OCI-LY7 (cell line): ENCODE results near the gene SUSD4. TPM values are rescaled to one million over a fixed set of nuclear protein-coding genes. Genes with fewer than 3 reads are reported as not detected.
"Not testable (repeated sequence)": the region's sequence is repeated elsewhere in the genome, so short reads cannot be mapped to it uniquely, and the experiment has no call there.

Experiments
- BruUV-seq: library from RNA; stranded (reverse); fragments of 400-500 nt; replicated peaks from 2 replicates; lab custom pipeline; 2021; lab: Mats Ljungman, UMichigan
- CTCF ChIA-PET: fragments of 300-600 bp; sonication (Branson Sonifier 250); formaldehyde crosslinking; loops from one replicate; lab custom pipeline; 2022; ENCODE audit warnings: antibody characterized with exemption; ENCODE audit not compliant: unreplicated experiment; lab: Charles Lee
- POLR2A ChIA-PET: fragments of 300-600 bp; sonication (Branson Sonifier 250); formaldehyde crosslinking; loops from one replicate; lab custom pipeline; 2022; ENCODE audit warnings: antibody characterized with exemption; lab: Charles Lee
- DNase-seq: peaks from one replicate; pipeline ENCODE4 v3.0.0-alpha.2; 2015; ENCODE audit warnings: low spot score
- H2AFZ ChIP-seq: fragments of 200-600 bp; sonication (generic), shearing (Covaris generic); 2 replicates; pipeline ENCODE4 v1.6.1; 2014; ENCODE audit warnings: mild to moderate bottlenecking, antibody characterized with exemption, low read length, moderate library complexity
- H3K27ac ChIP-seq: fragments of 200-600 bp; sonication (generic); 2 replicates; pipeline ENCODE4 v1.5.1; 2014; ENCODE audit warnings: mixed run types, low read depth, mild to moderate bottlenecking, moderate library complexity, low read length, inconsistent platforms; ENCODE audit not compliant: poor library complexity, severe bottlenecking
- H3K36me3 ChIP-seq: fragments of 200-600 bp; sonication (generic); 2 replicates; pipeline ENCODE4 v1.6.1; 2014; ENCODE audit warnings: mild to moderate bottlenecking, antibody characterized with exemption, low read length, moderate library complexity, mixed read lengths; ENCODE audit not compliant: insufficient read depth
- H3K4me1 ChIP-seq: fragments of 200-600 bp; sonication (generic); 2 replicates; pipeline ENCODE4 v1.5.1; 2014; ENCODE audit warnings: mild to moderate bottlenecking, low read length; ENCODE audit not compliant: insufficient read depth, poor library complexity, severe bottlenecking
- H3K4me2 ChIP-seq: fragments of 200-600 bp; sonication (generic); 2 replicates; pipeline ENCODE4 v1.6.1; 2014; ENCODE audit warnings: mild to moderate bottlenecking, low read length
- H3K4me3 ChIP-seq: fragments of 200-600 bp; sonication (generic); 2 replicates; pipeline ENCODE4 v1.5.1; 2014; ENCODE audit warnings: mild to moderate bottlenecking, low read depth, low read length; ENCODE audit not compliant: poor library complexity, severe bottlenecking
- H3K79me2 ChIP-seq: fragments of 200-600 bp; sonication (generic); 2 replicates; pipeline ENCODE4 v1.6.1; 2016; ENCODE audit warnings: low read depth, mild to moderate bottlenecking, low read length, moderate library complexity, mixed read lengths; ENCODE audit not compliant: insufficient read depth
- H3K9me2 ChIP-seq: fragments of 200-600 bp; sonication (generic); 2 replicates; pipeline ENCODE4 v1.6.1; 2016; ENCODE audit warnings: mild to moderate bottlenecking, low read length, mixed read lengths; ENCODE audit not compliant: insufficient read depth
- H3K9me3 ChIP-seq: fragments of 200-600 bp; sonication (generic); 2 replicates; pipeline ENCODE4 v1.6.1; 2014; ENCODE audit warnings: mild to moderate bottlenecking, mixed run types, low read length, mixed read lengths
- H4K20me1 ChIP-seq: fragments of 200-600 bp; sonication (generic); 2 replicates; pipeline ENCODE4 v1.6.1; 2014; ENCODE audit warnings: mild to moderate bottlenecking, antibody characterized with exemption, low read length, moderate library complexity, mixed read lengths; ENCODE audit not compliant: insufficient read depth
- EZH2phosphoT487 ChIP-seq: fragments of 200-600 bp; sonication (generic); IDR thresholded peaks from 2 replicates; pipeline ENCODE4 v1.6.1; 2018; ENCODE audit warnings: low read depth, borderline replicate concordance, mild to moderate bottlenecking, mixed run types, antibody characterized with exemption, low read length, moderate library complexity, mixed read lengths
- intact Hi-C: fragments of 100-400 bp; cut with micrococcal nuclease; formaldehyde crosslinking; loops from one replicate; pipeline ENCODE4 v1.10.0; 2022; ENCODE audit not compliant: unreplicated experiment
- total RNA-seq, 2 experiments: library from RNA; depleted of rRNA in 1 of 2; stranded (reverse); fragments of >200 nt in 1 of 2; shearing (Covaris generic) in 1 of 2; gene quantifications; 2 replicates each; pipeline ENCODE4 v1.2.3, GENCODE V29; 2014 to 2022
- TF ChIP-seq, protein P1 (sequence below): fragments of 200-600 bp; sonication (generic); conservative IDR thresholded peaks from 2 replicates; pipeline ENCODE4 v1.5.1; 2014; ENCODE audit warnings: mild to moderate bottlenecking, antibody characterized with exemption, low read length, moderate library complexity, mixed read lengths

The SUSD4 gene
- total RNA-seq, 2 experiments from 2014 or later = 0.42 TPM; not detected in 1

DNA sequence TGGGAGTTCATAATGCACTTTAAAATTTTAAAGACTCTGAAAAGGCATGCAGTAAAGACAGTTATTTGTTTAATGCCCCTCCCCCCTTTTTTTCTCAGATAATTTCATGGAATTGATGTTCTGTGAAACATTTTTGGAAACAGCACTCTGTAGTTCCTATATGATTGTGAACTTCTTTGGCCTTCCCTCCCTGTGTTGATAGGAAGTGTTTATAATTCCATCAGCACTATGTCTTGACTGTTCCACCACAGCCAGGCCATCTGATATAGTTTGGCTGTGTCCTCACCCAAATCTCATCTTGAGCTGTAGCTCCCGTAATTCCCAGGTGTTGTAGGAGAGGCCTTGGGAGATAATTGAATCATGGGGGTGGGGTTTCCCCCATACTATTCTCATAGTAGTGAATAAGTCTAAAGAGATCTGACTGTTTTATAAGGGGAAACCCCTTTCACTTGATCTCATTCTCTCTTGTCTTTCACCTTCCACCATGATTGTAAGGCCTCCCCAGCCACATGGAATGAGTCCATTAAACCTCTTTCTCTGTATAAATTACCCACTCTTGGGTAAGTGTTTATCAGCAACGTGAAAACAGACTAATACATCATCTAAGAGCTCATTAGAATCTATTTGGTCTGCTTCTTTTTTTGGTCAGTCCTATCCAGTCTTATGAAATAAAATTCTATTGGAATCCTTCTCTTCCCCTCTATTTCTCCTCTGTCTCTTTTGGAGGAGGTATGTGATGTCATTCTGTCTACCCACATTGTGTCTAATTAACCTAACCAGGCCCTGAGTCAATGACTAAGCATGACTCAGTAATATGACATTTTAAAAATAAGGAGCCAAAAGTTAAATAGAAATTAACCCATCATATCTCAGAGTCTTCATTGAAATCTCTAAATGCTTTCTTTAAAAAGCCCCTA, 38.2 kb upstream of the SUSD4 start:
- no peaks in the 10 kb centered on the region for H3K36me3 ChIP-seq
- no peaks in the 10 kb centered on the region for H3K4me1 ChIP-seq
- no peak overlapping the region for H2AFZ ChIP-seq
- no peaks in the 10 kb centered on the region for H3K9me3 ChIP-seq
- intact Hi-C loops = no loop called here
- no TSS peak for BruUV-seq
- H4K20me1 ChIP-seq = no peaks in the 10 kb centered on the region
- H3K79me2 ChIP-seq = no peaks in the 10 kb centered on the region
- no peaks in the 10 kb centered on the region; the same call in 1 of the 2 replicates for H3K9me2 ChIP-seq
- H3K27ac ChIP-seq = no peak overlapping the region
- TF ChIP-seq, protein P1, sequence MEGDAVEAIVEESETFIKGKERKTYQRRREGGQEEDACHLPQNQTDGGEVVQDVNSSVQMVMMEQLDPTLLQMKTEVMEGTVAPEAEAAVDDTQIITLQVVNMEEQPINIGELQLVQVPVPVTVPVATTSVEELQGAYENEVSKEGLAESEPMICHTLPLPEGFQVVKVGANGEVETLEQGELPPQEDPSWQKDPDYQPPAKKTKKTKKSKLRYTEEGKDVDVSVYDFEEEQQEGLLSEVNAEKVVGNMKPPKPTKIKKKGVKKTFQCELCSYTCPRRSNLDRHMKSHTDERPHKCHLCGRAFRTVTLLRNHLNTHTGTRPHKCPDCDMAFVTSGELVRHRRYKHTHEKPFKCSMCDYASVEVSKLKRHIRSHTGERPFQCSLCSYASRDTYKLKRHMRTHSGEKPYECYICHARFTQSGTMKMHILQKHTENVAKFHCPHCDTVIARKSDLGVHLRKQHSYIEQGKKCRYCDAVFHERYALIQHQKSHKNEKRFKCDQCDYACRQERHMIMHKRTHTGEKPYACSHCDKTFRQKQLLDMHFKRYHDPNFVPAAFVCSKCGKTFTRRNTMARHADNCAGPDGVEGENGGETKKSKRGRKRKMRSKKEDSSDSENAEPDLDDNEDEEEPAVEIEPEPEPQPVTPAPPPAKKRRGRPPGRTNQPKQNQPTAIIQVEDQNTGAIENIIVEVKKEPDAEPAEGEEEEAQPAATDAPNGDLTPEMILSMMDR = no peak
- TF ChIP-seq EZH2phosphoT487 = no peak
- ChIA-PET CTCF (no interaction called here), POLR2A (interaction anchor here (0.6 kb wide), 1 partner anchor 74 kb away, joined by 3 read pairs; no protein-coding TSS in a partner anchor)
- no peak for DNase-seq
- H3K4me2 ChIP-seq = no peak overlapping the region
- H3K4me3 ChIP-seq = no peak overlapping the region

DNA sequence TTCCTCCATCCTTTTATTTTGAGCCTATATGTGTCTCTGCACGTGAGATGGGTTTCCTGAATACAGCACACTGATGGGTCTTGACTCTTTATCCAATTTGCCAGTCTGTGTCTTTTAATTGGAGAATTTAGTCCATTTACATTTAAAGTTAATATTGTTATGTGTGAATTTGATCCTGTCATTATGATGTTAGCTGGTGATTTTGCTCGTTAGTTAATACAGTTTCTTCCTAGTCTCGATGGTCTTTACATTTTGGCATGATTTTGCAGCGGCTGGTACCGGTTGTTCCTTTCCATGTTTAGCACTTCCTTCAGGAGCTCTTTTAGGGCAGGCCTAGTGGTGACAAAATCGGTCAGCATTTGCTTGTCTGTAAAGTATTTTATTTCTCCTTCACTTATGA, 35.4 kb upstream of the SUSD4 start:
- H3K79me2 ChIP-seq, H3K36me3 ChIP-seq, intact Hi-C loops, H3K4me1 ChIP-seq, H3K27ac ChIP-seq, H3K4me2 ChIP-seq, BruUV-seq, DNase-seq, H2AFZ ChIP-seq, H4K20me1 ChIP-seq, H3K9me3 ChIP-seq, H3K4me3 ChIP-seq, H3K9me2 ChIP-seq, POLR2A ChIA-PET, CTCF ChIA-PET: not testable (repeated sequence)

DNA sequence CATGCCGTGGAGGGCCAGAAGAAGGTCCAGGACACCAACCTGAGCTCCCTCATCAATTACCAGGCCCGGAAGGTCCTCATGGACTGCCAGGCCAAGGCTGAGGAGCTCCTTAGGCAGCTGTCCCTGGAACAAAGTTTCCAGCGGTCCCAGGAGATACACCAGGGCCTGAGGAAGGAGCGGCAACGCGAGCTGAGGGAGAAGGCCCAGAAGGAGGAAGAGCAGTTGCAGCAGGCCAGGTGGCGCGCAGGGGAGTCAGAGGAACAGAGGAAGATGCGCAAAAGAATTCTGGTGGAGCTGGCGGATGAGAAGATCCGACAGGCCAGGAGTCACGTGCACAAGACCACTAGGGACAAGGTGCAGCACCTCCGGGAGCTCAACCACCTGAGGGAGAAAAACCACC, 30.7 kb upstream of the SUSD4 start:
- no TSS peak for BruUV-seq
- no peak overlapping the region for H2AFZ ChIP-seq
- intact Hi-C loops = no loop called here
- DNase-seq = no peak
- ChIA-PET POLR2A (no interaction called here), CTCF (interaction anchor here (0.6 kb wide), 1 partner anchor 853 kb away, joined by 3 read pairs; no protein-coding TSS in a partner anchor)
- no peaks in the 10 kb centered on the region for H3K4me1 ChIP-seq
- no peak overlapping the region for H3K27ac ChIP-seq
- no peaks in the 10 kb centered on the region for H3K79me2 ChIP-seq
- no peaks in the 10 kb centered on the region for H3K9me2 ChIP-seq
- TF ChIP-seq, protein P1 = no peak
- TF ChIP-seq EZH2phosphoT487 = no peak
- H3K36me3 ChIP-seq = no peaks in the 10 kb centered on the region
- no peaks in the 10 kb centered on the region for H3K9me3 ChIP-seq
- H3K4me3 ChIP-seq = no peak overlapping the region
- H4K20me1 ChIP-seq = no peaks in the 10 kb centered on the region
- no peak overlapping the region for H3K4me2 ChIP-seq
